ENCODE results near the gene IYD.
A peak's percentile ranks its signal among the peaks of the same experiment; 100 is the strongest.

IYD gene

DNA sequence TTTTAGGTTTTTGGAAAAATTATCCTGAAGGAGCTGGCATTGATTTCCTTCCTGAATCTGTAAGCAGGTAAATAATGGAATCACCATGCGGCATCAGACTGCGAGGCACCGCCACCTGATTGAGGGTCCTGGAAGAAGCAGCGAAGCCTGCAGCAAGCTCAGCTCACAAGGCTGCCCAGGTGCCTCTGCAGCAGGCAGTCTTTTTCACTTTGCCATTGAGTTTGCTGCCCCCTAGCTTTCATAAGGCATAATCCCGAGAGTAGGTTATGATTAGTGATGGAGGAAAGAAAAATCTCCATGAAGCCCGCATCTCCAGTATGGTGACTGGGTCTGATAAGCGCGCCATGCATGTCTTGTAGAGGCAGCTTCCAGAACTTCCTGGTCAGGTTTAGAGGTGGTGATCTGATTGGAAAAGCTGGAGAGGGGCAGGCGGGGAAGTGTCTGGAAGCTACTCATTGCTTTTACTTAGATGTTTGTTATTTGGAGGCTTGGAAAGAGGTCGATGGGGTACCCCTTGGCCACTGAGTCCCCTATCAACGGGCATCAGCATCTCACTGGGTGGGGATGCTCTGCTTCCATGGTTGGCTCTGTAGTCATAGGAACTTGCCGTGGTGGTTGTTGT lies 26.7 kb downstream of the IYD start:
- peak; percentile 91 for DNase-seq

DNA sequence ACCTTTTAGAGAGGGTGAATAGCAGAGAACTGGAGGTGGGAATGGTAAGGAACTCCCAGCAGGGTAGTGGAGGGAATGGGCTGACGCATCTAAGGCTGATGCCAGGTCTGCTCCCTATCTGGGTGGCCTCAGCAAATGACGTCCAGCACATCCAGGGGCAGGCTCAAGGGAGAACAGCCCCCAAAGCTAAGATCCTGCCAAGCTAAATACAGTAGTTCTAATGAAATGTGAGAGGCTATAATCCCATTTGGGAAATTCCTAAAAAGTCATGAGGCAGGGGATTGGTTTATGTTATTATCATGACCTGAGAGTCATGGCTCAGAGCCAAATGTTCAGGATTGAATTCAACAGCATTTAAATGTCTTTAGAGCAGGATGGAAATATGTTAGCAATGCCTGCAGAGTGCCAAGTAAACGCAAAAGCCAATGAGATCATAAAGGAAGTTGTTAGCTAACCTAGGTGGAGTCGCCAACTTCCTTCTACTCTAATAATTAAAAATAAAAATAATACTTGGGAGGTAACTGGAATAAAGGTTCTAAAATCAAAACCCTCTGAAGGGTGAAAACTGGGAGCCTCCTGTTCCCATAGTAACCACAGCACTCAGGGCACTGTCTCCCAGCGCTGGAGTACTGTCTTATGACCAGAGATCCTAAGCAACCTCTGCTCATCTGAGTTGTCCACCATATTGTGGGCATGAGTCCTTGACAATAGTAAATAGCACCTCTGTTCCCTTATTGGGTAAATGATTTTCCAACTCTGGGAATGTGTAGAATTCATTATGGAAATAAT lies 34.8 kb downstream of the IYD start:
- DNase-seq: peak; percentile 18

DNA sequence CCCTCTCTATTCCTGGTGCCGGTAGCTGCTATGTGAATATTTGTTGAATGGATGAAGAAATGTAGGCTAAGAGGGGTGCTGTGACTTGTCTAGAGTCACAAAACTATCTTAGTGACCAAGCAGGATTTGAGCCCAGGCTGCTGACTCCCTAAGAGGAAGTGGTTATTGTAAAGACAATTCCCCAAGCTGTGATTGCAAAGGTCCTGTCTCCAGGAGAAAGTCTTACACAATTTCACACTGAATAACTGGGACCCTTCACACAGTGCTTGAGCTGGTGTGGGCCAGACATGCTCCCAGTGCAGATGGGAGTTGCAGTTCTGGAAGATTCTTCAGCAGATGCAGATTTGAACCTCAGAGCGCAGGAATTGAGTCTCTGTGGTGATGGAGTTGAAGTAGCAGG lies 38.1 kb downstream of the IYD start:
- no peak for DNase-seq

DNA sequence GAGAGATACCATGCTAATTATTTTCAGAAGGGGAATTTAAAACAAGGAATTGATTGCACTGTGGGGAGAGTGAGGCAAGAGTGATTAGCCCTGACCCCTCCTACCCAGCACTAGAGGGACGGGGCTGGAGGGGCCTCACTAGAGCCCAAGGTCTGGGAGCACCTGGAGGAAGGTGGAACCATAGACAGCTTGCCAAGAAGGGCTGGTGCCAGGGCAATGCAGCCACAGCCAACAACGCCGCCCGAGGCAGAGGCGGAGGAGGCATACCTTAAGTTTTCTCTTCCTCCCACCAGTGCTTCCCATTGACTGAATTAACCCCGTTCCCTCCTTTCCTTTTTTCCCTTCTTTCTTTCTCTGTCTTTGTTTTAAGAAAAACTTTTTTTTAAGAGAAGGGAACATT lies 40.0 kb downstream of the IYD start:
- DNase-seq: peak; percentile 19

DNA sequence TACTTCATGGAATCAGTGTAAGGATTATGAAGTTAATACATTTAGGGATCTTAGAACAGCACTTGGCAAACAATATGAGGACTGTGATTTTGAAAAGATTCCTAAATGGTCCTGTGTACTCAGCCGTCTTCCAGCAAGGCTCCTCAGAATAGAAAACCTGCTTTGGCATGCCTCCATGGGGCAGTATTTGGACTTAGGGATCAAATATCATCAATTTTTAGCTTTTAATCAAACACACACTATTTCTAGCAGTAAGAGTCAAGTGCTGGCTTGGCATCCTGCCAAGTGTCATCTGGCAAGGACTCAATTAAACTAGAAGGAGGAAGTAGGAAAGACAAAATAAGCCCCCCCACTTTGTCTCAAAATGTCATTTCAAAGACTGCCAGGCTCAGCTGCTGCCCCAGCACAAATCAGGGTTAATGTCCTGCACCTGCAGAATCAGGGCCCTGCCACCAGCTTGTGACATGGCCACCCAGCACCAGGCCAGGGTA lies 40.8 kb downstream of the IYD start:
- DNase-seq: peak; percentile 66

DNA sequence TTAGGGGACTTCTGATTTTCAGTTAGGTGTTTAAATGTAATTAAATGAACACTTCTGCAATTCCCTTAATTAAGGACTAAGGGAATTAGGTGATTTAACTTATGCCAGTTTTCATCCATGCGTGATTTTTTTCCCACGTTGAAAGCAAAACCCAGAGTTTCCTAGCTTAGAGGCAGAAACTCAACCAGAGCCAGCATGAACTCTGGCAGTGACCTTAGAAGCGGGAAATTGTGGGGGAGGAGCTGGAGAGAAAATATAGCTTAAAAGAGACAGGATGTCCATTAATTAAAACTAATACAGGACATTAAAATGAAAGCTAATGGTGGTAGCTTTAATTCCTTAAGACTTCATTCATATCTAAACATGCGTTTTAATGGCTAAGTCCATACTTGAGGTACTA lies 41.6 kb downstream of the IYD start:
- DNase-seq: no peak

DNA sequence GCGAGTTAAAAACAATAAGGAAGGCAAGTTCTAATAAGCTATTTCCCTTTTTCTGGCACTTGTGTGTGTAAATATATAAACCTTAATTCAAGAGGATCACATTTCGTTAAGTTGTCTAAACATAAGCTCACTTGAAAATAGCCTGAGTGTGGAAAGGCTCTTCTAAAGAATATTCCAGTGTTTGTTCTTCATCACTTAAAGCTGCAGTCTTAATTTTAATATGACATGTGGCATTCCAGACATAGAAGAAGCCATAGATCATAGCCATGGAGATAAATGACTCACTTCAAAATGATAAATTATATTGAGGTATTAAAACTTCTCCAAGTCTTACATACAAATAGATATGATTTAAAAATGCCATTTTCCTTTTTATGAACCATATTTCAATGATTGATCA lies 42.1 kb downstream of the IYD start:
- DNase-seq: peak; percentile 67

DNA sequence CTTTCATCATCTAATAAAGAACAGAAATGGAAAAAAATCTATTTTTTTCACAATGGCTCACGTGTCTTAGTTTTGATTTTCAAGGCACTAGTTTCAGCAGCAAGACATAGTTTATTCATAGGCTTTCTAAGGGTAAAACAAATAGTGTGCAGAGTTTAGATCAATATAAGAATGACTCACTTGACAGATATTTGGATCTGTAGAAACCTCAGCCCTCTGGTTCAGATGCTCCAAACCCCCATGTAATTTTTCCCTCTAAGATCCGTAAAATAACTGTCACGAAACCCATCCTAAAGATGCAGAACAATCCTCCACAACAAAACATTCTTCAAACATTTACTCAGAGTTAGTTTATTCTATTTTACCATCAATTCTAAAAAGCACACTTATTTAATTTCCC lies 43.4 kb downstream of the IYD start:
- DNase-seq: no peak

DNA sequence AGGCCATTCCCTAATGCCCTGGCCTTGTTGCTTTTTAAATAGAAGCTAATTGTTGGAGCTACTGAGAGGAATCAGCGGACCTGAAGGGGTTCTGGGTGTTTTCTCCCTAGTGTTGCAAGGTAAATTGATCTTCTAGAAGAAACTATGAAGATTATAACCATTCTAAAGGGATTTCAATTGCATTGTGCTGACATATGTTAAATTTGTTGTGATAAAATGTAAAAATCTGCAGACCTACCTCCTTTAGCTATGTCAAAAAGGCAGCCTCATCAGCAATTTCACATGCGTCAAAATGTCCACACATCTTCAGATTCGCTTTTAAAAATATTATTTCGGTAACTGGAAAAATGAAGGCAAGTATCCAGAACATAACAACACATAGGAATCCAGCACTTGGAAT lies 44.4 kb downstream of the IYD start:
- DNase-seq: no peak

DNA sequence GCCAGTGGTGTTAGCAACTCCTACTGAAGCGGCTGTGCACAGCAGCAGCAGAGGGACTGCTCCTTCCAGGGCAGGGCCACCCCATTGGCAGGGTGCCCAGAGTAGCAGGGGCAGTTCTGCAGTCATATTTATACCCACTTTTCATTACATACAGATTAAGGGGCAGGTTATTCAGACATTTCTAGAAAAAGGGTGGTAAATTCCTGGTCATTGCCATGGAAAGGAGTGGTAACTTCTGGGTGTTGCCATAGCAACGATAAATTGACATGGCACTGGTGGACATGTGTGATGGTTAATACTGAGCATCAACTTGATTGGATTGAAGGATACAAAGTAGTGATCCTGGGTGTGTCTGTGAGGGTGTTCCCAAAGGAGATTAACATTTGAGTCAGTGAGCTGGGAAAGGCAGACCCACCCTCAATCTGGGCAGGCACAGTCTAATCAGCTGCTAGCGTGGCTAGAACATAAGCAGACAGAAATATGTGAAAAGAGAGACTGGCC lies 45.0 kb downstream of the IYD start:
- no peak for DNase-seq

DNA sequence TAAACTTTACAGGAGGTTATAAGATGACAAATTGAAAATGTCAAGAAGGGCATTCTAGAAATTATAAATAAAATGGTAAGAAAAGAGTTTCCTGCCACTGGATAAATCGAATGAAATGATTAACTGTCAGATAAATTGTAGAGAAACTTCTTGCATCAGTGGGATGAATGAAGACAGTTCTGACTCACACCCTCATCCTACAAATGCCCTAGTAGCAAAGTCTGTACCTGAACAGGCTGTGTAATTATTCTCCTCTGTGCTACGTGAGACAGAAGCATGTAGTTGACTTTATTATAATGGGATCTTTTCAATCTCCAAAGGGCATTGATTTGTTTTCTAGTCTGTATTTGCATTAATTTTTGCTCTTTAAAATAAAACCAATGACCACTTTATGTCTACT lies 47.3 kb downstream of the IYD start:
- DNase-seq: no peak

DNA sequence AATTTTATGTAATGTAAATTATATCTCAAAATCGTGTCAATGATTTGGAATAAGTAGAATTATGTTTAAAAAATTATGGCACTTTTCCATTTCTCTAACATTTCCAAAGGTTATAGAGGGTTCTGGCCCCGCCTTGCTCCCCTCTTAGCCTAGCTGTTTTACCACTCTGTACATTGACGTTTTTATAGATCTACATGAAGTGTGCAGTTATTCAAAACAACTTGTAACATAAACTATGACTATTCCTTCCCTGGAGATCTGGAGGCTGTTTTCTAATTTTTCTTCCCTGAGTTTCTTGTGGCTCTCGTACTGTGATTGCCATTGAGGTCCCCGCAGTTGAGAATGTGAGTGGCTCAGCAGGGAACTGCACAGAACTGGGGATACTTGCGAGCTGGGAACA lies 48.4 kb downstream of the IYD start:
- DNase-seq: no peak

DNA sequence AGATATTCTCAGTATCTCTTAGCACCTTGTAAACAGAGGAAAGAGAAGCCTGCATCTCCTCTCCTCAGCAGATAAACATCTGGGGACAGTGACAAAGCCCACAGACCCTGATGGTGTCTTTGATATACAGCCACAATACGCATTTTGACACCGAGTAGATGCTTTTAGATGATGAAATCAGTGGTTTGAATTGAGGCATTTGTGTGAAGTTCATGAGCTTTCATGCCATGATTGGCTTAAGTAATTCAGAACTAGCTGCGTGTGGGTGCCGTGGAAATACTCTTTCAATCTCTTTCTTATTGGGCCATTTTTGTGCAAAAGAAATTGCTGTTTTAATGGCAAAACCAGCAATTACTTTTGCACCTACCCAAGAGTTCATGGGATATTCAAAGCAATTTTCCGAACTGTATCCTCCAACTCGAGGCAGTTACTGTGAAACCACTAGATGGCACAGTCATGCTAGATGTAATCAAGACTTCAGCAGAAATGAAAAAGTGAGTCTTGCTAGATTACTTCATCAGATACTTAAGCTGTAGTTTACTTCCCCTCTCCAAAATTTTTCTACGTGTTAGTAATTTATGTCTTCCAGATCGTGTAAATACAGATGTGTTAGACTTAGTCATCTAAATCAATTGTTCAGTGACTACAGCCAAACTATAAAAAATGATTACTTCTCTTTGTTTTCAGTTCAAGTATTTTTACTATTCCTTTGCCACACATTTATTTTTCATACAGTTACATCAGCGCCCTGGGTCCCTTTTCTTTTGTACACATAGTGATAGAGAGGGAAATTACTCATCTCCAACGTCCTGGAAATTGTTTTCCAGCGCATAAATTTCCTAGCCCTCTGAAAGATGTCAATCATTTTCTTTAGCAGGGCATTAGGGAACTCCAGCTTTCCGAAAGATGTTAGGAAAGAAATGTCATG lies 49.4 kb downstream of the IYD start:
- DNase-seq: peak; percentile 79

DNA sequence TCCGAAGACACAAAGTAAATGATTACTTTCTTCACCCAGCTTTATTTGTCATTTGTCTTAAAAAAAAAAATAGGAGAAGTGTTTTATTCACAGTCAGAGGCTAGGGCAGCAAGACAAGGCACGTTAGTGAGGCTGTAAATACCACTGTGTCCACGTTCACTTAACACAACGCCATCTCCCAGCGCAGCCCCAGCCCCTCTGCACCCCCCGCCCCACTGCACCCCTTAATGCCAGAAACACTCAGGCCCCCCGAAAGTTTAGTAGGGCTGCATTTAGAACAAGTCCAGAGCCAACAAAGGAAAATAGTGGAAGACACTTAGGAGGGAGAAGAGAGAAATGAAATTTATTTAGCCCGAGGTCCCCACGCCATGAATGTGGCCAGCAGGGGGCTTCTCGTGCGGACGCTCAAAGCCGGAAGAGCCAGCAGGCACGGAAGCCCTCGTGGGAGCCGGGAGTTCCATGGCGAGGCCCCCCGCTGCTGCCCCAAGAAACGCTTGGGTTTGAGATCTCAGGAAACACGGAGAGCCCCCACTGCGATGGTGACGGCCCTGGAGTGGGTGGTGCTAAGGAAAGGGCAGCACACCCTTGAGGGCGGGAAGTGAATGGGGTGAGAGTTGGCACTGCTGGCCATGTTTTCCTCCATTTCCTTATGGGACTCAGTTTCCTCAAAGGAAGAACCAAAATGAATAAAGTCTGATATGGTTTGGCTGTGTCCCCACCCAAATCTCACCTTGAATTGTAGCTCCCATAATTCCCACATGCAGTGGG lies 50.2 kb downstream of the IYD start:
- peak; percentile 42 for DNase-seq

DNA sequence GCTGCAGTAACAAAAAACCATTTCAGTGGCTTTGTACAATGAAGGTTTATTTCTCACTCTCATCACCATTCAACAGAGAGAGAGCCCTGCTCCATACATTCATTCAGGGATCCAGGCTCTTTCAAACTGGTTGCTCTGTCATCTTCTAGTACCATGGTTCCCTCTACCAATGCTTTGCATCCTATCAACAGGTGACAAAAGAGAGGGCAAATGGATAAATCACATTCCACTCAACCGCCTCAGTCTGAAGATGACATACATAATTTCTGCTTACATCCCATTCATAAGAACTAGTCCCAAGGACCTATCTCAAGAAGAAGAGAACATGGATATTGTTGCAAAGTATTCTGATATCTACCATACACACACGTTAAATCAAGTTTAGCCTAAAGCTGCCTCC lies 51.6 kb downstream of the IYD start:
- DNase-seq: no peak

DNA sequence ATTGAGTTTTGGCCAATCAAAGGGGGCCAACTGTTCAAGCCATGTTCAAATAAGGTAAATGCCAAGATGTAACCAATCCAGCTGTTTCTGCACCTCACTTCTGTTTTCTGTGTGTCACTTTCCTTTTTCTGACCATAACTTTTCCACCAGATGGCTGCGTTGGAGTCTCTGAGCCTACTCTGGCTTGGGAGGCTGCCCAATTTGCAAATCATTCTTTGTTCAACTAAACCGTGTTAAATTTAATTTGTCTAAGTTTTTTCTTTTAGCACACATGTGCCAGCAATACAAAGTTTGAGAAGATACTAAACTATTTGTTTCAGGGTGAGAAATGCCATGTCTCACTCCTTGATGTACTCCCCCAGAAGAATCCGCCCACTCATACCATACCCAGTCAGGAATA lies 52.1 kb downstream of the IYD start:
- DNase-seq: no peak

DNA sequence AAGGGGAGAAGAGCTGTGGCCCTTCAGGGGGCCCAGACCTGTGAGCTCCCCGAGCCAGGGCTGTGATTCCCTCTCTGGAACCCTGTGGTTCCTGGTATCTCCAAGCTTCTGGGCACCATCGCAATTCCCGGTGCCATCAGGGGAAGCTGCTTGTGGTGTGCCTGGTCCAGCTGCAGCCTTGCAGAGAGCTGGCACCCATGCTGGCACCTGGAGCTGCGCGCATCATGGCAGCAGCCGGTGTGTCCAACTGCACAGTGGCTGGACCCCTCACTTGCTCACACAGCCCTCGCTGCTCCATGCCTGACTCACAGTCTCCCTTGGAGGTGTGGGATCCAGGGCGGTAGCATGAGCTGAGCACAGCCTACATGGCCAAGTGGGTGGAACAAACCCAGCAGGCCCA lies 56.7 kb downstream of the IYD start:
- no peak for DNase-seq

DNA sequence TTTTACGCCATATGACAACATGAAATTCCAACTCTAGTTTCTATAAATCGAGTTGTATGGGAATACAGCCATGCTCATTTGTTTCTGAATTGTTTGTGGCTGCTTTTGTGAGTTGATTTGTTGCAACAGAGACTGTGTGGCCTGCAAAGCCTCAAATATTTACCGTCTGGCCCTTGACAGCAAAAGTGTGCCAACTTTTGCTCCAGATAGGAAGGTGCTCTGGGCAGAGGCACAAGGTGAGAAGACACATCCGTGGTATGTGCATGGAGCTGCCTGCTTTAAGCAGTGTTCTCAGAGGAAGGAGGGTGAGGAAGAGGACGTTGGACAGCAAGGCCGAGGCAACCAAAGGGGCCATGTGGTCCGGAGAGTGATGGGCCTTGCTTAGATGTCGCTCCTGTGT lies 57.4 kb downstream of the IYD start:
- no peak for DNase-seq

DNA sequence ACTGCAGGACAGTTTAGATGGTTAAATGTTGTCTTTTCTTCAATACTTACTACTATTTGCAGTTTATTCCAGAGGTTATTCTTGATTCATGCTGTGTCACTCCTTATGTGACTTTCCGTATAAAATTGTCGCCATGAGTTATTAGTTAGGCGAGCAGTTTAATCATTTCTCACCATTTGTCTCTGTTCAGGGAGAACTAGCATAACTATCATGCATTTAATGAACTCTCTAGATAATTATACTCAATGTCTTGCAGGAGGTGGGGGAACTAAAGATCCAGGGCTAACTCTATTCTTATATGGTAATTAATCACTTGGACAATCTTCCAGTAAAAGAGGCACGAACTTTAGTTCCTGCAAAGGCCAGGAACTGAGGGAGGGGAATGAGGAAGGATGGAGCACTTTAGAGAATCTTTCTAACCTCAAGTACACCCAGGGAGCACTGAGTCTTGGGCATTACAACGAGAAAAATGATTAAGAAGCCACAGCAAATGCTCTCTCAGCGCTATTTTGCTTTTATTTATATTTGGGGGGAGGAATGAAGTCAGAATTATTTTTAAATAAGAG lies 58.3 kb downstream of the IYD start:
- DNase-seq: no peak

DNA sequence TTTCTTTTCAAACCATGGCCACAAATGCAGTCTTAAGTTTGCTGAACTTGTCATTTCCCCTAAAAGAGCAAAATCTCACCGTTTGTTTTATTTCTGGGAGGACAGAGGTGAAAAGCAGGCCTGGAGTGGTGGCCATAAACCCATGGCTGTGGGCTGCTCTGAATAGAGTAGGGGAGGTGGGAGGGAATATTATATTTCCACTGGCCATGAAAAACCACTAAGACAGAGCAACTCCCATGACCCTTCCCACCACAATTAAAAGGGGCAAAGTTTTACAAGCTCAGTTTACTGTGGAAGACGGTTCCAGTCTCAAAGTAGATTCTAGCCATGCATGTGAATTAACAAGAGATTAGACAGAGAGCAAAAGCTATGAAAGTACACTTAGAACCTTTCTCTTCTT lies 59.0 kb downstream of the IYD start:
- DNase-seq: no peak

DNA sequence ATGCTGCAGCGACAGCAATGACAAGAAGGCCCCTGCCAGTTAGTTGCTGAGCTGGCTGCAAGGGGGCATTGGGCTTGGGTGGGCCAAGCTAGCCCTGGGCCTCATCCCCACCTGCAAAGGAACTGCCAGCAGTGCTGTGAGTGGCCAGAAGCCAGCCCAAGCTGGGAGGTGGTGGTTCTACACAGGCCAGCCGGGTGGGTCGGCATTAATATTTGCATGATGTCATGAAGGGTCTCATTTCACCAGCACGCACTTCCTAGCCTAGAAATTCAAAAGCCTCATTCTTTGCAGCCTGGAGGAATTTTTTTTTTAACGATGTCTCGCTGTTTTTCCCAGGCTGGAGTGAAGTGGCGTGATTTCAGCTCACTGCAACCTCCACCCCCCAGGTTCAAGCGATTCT lies 62.0 kb downstream of the IYD start:
- no peak for DNase-seq

DNA sequence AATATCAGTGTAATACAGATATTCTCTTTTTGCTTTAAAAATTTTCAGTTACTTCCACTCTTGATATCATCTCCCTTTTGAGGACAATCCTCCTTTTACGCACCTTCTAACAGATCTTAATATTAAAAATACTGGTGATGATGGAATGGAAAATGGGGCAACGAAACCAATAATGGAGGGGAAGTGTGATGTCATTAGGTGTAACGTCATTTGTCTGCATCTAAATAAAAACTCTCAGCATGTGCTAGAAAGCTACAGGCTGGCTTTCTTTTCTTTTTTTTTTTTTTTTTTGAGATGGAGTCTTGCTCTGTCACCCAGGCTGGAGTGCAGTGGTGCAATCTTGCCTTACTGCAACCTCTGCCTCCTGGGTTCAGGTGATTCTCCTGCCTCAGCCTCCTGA lies 66.5 kb downstream of the IYD start:
- no peak for DNase-seq
